ENCODE data around the gene NCS1.

GRCh38 chr9:130226112-130226511, 53.9 kb downstream of the NCS1 start:
- TF ChIP-seq POLR2AphosphoS5 (IDR thresholded peaks at IDR 0.05; ENCODE audit: low read depth, low read length), result no peak
- TF ChIP-seq POLR2A (IDR thresholded peaks at IDR 0.05; ENCODE audit: low read depth, low read length), result no peak

Data from GM12892 (cell line).